Right lobe of liver (tissue), 4 donors: ENCODE measurements around the gene DACH1.

Experiments
- POLR2A ChIP-seq: fragments of 450-650 bp; IDR thresholded peaks from one replicate; pipeline ENCODE4 v1.6.1; 2017; ENCODE audit warnings: antibody characterized with exemption, mild to moderate bottlenecking
- TF ChIP-seq, protein P1 (sequence below), 4 donors: fragments of 200-600 bp in 3 of 4; fragments of 450-650 bp in 1 of 4; IDR thresholded peaks; one replicate each; pipeline versions ENCODE4 v1.5.1 to v1.8.0; 2016 to 2022; ENCODE audit warnings: antibody characterized with exemption in 4 of 4, mild to moderate bottlenecking in 2 of 4
- donor health status: DM: no; HTN: no; CAD: no.
- donor health status: DM: no; HTN: no; CAD: no.
- donor health status: DM: no; HTN: yes; CAD: no.

GRCh38 chr13:71629167-71629566 is 237.8 kb downstream of the DACH1 start:
- TF ChIP-seq POLR2A, result no peak
- TF ChIP-seq, protein P1, sequence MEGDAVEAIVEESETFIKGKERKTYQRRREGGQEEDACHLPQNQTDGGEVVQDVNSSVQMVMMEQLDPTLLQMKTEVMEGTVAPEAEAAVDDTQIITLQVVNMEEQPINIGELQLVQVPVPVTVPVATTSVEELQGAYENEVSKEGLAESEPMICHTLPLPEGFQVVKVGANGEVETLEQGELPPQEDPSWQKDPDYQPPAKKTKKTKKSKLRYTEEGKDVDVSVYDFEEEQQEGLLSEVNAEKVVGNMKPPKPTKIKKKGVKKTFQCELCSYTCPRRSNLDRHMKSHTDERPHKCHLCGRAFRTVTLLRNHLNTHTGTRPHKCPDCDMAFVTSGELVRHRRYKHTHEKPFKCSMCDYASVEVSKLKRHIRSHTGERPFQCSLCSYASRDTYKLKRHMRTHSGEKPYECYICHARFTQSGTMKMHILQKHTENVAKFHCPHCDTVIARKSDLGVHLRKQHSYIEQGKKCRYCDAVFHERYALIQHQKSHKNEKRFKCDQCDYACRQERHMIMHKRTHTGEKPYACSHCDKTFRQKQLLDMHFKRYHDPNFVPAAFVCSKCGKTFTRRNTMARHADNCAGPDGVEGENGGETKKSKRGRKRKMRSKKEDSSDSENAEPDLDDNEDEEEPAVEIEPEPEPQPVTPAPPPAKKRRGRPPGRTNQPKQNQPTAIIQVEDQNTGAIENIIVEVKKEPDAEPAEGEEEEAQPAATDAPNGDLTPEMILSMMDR (IDR thresholded peaks at IDR 0.05), result no peak
